Muscle of leg (tissue), 16 donors: ENCODE data around the gene ABHD1. TPM values are rescaled to one million over a fixed set of nuclear protein-coding genes. Genes with fewer than 3 reads are reported as not detected.
"Not testable (repeated sequence)": the region's sequence is repeated elsewhere in the genome, so short reads cannot be mapped to it uniquely, and the experiment has no call there.

Source experiments
- DNase-seq: peaks from one replicate; pipeline ENCODE4 v3.0.0; 2013
- H3K27ac ChIP-seq: one replicate; pipeline ENCODE4 v1.5.1; 2013; ENCODE audit warnings: mild to moderate bottlenecking, low read length, control low read depth
- H3K27me3 ChIP-seq: one replicate; pipeline ENCODE4 v1.6.1; 2013; ENCODE audit warnings: low read length; ENCODE audit not compliant: control insufficient read depth, insufficient read depth
- H3K36me3 ChIP-seq: one replicate; pipeline ENCODE4 v1.6.1; 2013; ENCODE audit warnings: low read length; ENCODE audit not compliant: control insufficient read depth, insufficient read depth
- H3K4me1 ChIP-seq: one replicate; pipeline ENCODE4 v1.6.1; 2013; ENCODE audit warnings: low read length; ENCODE audit not compliant: control insufficient read depth, insufficient read depth
- H3K4me3 ChIP-seq: one replicate; pipeline ENCODE4 v1.5.1; 2013; ENCODE audit warnings: low read length, control low read depth
- H3K9me3 ChIP-seq: replicated peaks from 2 replicates; pipeline ENCODE4 v1.6.1; 2013; ENCODE audit warnings: low read depth, low read length; ENCODE audit not compliant: control insufficient read depth
- WGBS: methylation state at CpG from one replicate; pipeline ENCODE4 v1.1.5; 2013; ENCODE audit warnings: missing lambda C conversion rate; ENCODE audit not compliant: insufficient coverage; 5-methylcytosine and 5-hydroxymethylcytosine counted together
- long read RNA-seq, 11 donors: transcript quantifications; one replicate each; lab custom pipeline, GENCODE V29; 2026
- polyA plus RNA-seq, 8 donors: library from polyadenylated mRNA; unstranded; fragments of 120-200 nt; gene quantifications; one replicate each; pipeline versions ENCODE4 v1.2.1 to v1.2.3, GENCODE V29; 2013; ENCODE audit warnings: inconsistent platforms in 1 of 8, low replicate concordance in 1 of 8; ENCODE audit not compliant: insufficient read length in 8 of 8, insufficient read depth in 1 of 8
- total RNA-seq: library from RNA; stranded (reverse); fragments of 120-200 nt; gene quantifications from one replicate; pipeline ENCODE4 v1.2.4, GENCODE V29; 2013

The ABHD1 gene
- total RNA-seq (0.09 TPM), polyA plus RNA-seq (under 1 TPM; 0.04 to 0.45 (median 0.25) TPM)
- long read RNA-seq, donor 1 = 0 reads
- long read RNA-seq, donor 2 = 0 reads
- long read RNA-seq, donor 3 = 0 reads
- long read RNA-seq, donor 4 = 0 reads
- long read RNA-seq, donor 5 = 0 reads
- long read RNA-seq, donor 6, partial matches to known transcripts = 0 of 2 reads
- long read RNA-seq, donor 6, other reads (novel, unspliced or antisense) = 0 of 2 reads
- long read RNA-seq, donor 7, partial matches to known transcripts = 0 of 1 reads
- long read RNA-seq, donor 7, other reads (novel, unspliced or antisense) = 0 of 1 reads
- long read RNA-seq, donor 8, partial matches to known transcripts = 0 of 1 reads
- long read RNA-seq, donor 8, other reads (novel, unspliced or antisense) = 0 of 1 reads
- long read RNA-seq, donor 9, partial matches to known transcripts = 0 of 1 reads
- long read RNA-seq, donor 9, other reads (novel, unspliced or antisense) = 0 of 1 reads
- long read RNA-seq, donor 10 = 0 reads
- long read RNA-seq, donor 11, partial matches to known transcripts = 0 of 6 reads
- long read RNA-seq, donor 11, other reads (novel, unspliced or antisense) = 6 of 6 reads

GRCh38 chr2:27123302-27124150 is at the start of gene ABHD1:
ABHD1 (plus strand) TSS chr2:27123815; CDS start chr2:27123949, 134 bp downstream.
- no peaks in the 10 kb centered on the region for H3K9me3 ChIP-seq

GRCh38 chr2:27074738-27075565 is 48.7 kb upstream of the ABHD1 start:
- WGBS = 55% methylated on average over 3 of the region's 4 CpGs
- DNase-seq = peak; percentile 67
- no peak overlapping the region for H3K4me3 ChIP-seq
- peak overlapping the region; percentile 56 for H3K27ac ChIP-seq
- H3K27me3 ChIP-seq = no peaks in the 10 kb centered on the region
- H3K4me1 ChIP-seq = peaks cover 79% of the 10 kb centered on the region
- peaks cover 2% of the 10 kb centered on the region for H3K36me3 ChIP-seq
- no peaks in the 10 kb centered on the region for H3K9me3 ChIP-seq

More at GRCh38 chr2:27123302-27124150, at the start of gene ABHD1:
- Histone ChIP-seq H3K4me3 (peak within 1 kb of the TSS; percentile 53), H3K27ac (no peak within 1 kb of the TSS), H3K36me3 (no peaks in the 10 kb centered on the region), H3K27me3 (peaks cover 35% of the 10 kb centered on the region), H3K4me1 (peaks cover 13% of the 10 kb centered on the region)
- WGBS = 2% methylated on average over 41 of the region's 47 CpGs
- DNase-seq = no peak

GRCh38 chr2:27075566-27075871 is 48.1 kb upstream of the ABHD1 start:
- WGBS = 72% methylated on average over 2 of the region's 6 CpGs
- H3K4me3 ChIP-seq, H3K9me3 ChIP-seq, H3K36me3 ChIP-seq, H3K27me3 ChIP-seq, DNase-seq: not testable (repeated sequence)
- Histone ChIP-seq H3K4me1 (peaks cover 79% of the 10 kb centered on the region), H3K27ac (peak overlapping the region; percentile 56)

GRCh38 chr2:27076323-27076722 is 47.3 kb upstream of the ABHD1 start:
- 50% methylated on average over 1 of the region's 4 CpGs for WGBS
- Histone ChIP-seq H3K36me3 (no peaks in the 10 kb centered on the region), H3K9me3 (no peaks in the 10 kb centered on the region), H3K27me3 (no peaks in the 10 kb centered on the region), H3K4me3 (no peak overlapping the region), H3K27ac (peak overlapping the region; percentile 20), H3K4me1 (peaks cover 84% of the 10 kb centered on the region)
- DNase-seq = no peak

GRCh38 chr2:27077231-27077630 is 46.4 kb upstream of the ABHD1 start:
- peaks cover 3% of the 10 kb centered on the region for H3K36me3 ChIP-seq
- H3K4me1 ChIP-seq = peaks cover 89% of the 10 kb centered on the region
- no peak for DNase-seq
- 75% methylated on average over 7 of the region's 7 CpGs for WGBS
- no peaks in the 10 kb centered on the region for H3K9me3 ChIP-seq
- H3K4me3 ChIP-seq = no peak overlapping the region
- H3K27me3 ChIP-seq = no peaks in the 10 kb centered on the region
- peak overlapping the region; percentile 75 for H3K27ac ChIP-seq

- Histone ChIP-seq H3K36me3 (peaks cover 10% of the 10 kb centered on the region), H3K9me3 (no peaks in the 10 kb centered on the region), H3K27ac (peak within 1 kb of the TSS; percentile 84), H3K4me3 (peak within 1 kb of the TSS; percentile 49), H3K27me3 (no peaks in the 10 kb centered on the region), H3K4me1 (peaks cover 91% of the 10 kb centered on the region)
- 1% methylated on average over 36 of the region's 41 CpGs for WGBS
- peak; percentile 99 for DNase-seq
These were observed 45.1 kb upstream of the ABHD1 start, which contains the start of gene EMILIN1 for GRCh38 chr2:27078267-27079194. EMILIN1 (plus strand) TSS chr2:27078615; CDS start chr2:27079066, 451 bp downstream.

- H3K27ac ChIP-seq = peak overlapping the region; percentile 84
- H3K4me3 ChIP-seq = peak overlapping the region; percentile 49
- peaks cover 14% of the 10 kb centered on the region for H3K36me3 ChIP-seq
- no peaks in the 10 kb centered on the region for H3K27me3 ChIP-seq
- DNase-seq = no peak
- 29% methylated on average over 5 of the region's 14 CpGs for WGBS
- H3K9me3 ChIP-seq = no peaks in the 10 kb centered on the region
- H3K4me1 ChIP-seq = peaks cover 91% of the 10 kb centered on the region
These were observed 44.1 kb upstream of the ABHD1 start for GRCh38 chr2:27079233-27080139.

- Histone ChIP-seq H3K4me1 (peaks cover 91% of the 10 kb centered on the region), H3K9me3 (no peaks in the 10 kb centered on the region), H3K4me3 (peak overlapping the region; percentile 49), H3K36me3 (peaks cover 14% of the 10 kb centered on the region), H3K27me3 (no peaks in the 10 kb centered on the region), H3K27ac (peak overlapping the region; percentile 33)
- 37% methylated on average over 7 of the region's 7 CpGs for WGBS
- no peak for DNase-seq
These were observed 43.5 kb upstream of the ABHD1 start for GRCh38 chr2:27080140-27080469.
